ENCODE results near the gene ZC3H12D.
"Not testable (repeated sequence)": the region's sequence is repeated elsewhere in the genome, so short reads cannot be mapped to it uniquely, and the experiment has no call there.

ZC3H12D gene

GRCh38 chr6:149483849-149484655, 762 bp downstream of the ZC3H12D start:
- no peak for DNase-seq (ENCODE audit: low read depth in 2 of 2)

GRCh38 chr6:149483334-149483725, 1.5 kb downstream of the ZC3H12D start:
- no peak for DNase-seq (ENCODE audit: low read depth in 2 of 2)

- no peak for DNase-seq (ENCODE audit: low read depth in 2 of 2)
Observed at GRCh38 chr6:149482545-149483333, 2.1 kb downstream of the ZC3H12D start.

DNA sequence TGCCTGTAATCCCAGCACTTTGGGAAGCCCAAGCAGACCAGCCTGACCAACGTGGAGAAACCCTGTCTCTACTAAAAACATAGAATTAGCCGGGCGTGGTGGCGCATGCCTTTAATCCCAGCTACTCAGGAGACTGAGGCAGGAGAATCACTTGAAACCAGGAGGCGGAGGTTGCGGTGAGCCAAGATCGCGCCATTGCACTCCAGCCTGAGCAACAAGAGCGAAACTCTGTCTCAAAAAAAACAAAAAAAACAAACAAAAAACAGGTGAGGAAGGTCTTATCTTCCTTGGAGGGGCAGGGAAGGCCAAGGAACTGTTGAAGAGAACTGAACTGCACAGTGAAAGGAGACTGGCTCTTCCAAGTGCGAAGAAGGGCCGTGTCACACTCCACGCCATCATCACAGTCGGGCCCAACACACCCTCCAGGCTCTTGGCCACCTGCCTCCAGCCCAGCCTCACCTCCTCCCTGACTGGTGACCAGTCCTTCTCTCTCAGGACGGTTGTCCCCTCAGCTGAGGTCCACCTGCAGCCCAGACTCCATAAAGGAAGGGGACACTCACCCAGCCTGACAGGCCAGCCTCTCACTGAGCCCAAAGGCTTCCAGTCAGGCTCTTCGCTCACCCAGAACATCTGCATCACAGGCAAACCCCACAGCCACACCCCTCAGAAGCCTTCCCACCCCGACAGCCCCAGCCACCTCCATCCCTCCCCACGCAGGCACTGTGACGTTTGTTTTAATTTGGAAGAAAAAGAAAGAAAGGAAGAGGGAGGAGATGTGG, 4.1 kb downstream of the ZC3H12D start:
- no peak for DNase-seq (ENCODE audit: low read depth in 2 of 2)

DNA sequence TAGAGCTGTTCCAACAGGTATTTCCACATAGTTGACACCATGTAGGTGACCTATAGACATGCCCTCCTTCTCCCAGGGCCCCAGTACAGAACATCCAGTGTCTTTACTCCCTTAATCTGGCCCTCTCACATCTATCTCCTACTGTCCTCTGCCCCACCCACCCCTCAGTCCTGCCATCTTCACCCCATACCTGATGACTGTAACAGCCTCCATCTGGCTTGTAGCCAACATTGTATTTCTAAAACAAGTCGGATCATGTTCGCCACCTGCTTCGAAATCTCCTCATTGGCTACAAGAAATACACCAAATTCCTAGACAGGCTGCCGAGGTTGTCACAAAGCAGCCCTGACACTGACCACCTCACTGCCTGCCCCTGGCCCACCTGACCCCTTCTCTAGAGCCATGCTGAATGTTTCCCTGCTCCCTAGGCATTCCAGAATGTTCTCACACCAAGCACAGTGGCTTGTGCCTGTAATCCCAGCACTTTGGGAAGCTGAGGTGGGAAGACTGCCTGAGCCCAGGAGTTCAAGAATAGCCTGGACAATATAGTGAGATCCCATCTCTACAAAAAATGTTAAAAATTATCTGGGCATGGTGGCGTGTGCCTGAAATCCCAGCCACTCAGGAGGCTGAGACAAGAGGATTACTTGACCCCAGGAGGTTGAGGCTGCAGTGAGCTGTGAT, 6.0 kb downstream of the ZC3H12D start:
- DNase-seq (ENCODE audit: low read depth in 2 of 2), result no peak

GRCh38 chr6:149477544-149477943, 7.3 kb downstream of the ZC3H12D start:
- no peak for DNase-seq (ENCODE audit: low read depth in 2 of 2)

GRCh38 chr6:149476789-149477455, 7.9 kb downstream of the ZC3H12D start:
- DNase-seq (ENCODE audit: low read depth in 2 of 2), result no peak

- no peak for DNase-seq (ENCODE audit: low read depth in 2 of 2)
Observed at GRCh38 chr6:149474108-149474935, 10.5 kb downstream of the ZC3H12D start.

DNA sequence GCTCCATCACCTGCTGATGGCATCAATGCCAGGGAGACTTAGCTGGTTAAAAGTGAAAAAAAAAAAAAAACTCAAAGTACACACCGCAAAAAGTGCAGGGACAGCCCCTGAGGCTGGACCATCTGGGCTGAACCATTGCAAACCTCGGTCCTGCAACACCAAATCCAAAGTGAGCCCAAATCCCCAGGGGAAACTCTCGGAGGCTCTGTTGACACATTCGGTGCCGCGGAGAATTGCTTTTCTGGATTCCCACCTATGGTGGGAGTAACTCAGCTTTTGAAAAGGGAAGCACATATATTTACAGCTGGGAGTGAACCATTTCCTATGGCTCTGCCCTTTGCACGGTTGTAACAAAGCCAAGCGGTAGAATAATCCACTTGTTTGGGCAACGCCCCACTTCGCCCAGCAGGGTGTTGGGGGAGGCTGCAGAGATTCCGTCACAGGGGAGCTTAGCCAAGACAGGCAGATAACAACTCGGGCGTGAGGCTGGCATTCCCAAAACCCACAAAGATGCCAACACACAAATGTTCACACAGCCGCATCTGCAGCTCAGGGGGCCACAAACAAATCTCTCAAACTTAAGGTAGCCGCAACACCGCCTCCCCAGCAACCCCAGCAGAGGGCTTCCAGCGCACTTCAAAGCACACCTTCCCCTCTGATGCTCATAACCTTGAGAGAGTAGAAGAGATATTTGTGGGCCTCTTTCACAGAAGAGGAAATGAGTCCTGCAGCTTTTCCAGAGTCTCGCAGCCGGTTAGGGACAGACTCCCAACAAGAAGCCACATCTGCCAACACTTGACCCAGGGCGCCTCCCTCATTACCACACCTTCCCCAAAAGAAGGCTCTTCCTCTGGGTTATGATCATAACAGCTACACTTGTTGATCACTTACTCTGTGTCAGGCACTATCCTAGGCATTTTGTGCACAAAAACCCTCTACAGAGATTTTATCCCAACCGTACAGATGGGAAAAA, 11.4 kb downstream of the ZC3H12D start:
- DNase-seq (ENCODE audit: low read depth in 2 of 2), result no peak

DNA sequence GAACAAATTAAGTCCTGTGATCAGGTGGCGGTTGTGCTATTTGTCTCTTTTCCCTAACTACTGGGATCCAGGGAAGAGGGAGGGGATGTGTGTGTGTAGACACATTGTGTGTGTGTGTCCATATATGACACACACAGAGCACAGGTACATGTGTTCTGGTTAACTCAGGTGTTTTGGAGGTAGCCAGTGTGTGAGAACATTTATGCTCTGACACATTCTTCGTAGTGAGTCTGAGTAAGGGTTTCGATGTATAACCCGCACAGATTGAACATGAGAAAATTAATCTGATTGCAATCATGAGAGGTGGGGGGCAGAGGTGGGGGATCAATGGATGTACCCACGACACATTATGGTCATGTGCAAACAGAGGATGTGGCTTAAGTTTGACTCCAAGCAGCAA, 12.6 kb downstream of the ZC3H12D start:
- no peak for DNase-seq (ENCODE audit: low read depth in 2 of 2)

GRCh38 chr6:149471801-149472200, 13.0 kb downstream of the ZC3H12D start:
- DNase-seq (ENCODE audit: low read depth in 2 of 2), result no peak

DNA sequence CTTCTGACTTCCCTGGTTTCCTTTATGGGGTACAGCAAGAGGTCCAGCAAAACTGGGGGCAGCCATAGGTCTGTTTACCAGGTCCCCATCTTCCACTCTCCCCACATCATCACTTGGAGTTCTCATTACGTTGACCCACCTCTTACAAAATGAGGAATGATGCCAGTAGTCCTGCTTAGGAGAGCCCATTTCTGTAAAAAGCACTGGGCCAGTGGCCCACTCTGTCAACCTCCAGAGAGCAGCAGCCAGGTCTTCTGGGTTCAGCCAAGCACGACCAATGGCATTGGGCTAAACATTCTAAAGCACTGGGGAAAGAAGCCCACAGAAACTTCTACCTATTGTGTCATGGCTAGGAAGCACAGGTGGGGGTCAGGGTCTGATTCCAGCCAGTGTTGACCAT, 13.9 kb downstream of the ZC3H12D start:
- DNase-seq (ENCODE audit: low read depth in 2 of 2), result no peak

GRCh38 chr6:149468179-149468578, 16.6 kb downstream of the ZC3H12D start:
- no peak for DNase-seq (ENCODE audit: low read depth in 2 of 2)

- no peak for DNase-seq (ENCODE audit: low read depth in 2 of 2)
Observed at GRCh38 chr6:149467265-149467664, 17.5 kb downstream of the ZC3H12D start.

GRCh38 chr6:149464411-149464810, 20.4 kb downstream of the ZC3H12D start:
- DNase-seq (ENCODE audit: low read depth in 2 of 2), result no peak

DNA sequence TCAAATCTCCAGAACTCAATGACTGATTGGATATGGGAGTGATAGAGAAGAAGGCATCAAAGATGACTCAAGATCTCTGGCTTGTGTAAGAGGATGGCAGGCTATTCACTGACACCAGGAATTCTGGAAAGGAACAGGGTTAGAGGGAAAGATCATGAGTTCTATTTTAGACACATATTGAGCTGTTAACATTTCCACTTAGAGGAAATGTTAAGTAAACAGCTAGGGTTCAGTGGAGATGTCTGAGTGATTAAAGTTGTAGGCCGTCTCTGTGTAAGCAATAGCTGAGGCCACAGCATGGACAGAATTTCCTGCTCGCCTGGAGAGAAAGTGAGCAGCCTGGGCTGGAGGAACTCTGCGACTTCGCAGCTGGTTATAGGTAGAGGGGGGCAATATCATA, 21.0 kb downstream of the ZC3H12D start:
- no peak for DNase-seq (ENCODE audit: low read depth in 2 of 2)

DNA sequence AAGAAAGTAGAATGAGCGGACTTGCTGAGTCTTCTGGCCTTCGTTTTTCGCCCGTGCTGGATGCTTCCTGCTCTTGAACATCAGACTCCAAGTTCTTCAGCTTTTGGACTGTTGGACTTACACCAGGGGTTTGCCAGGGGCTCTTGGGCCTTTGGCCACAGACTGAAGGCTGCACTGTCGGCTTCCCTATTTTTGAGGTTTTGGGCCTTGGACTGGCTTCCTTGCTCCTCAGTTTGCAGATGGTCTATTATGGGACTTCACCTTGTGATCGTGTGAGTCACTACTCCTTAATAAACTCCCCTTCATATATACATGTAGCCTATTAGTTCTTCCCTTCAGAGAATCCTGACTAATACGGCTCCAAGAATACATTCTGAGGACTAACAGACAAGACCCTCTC, 22.1 kb downstream of the ZC3H12D start:
- not testable (repeated sequence) for DNase-seq (ENCODE audit: low read depth in 2 of 2)

- no peak for DNase-seq (ENCODE audit: low read depth in 2 of 2)
Observed at GRCh38 chr6:149461670-149462069, 23.1 kb downstream of the ZC3H12D start.

- not testable (repeated sequence) for DNase-seq (ENCODE audit: low read depth in 2 of 2)
Observed at GRCh38 chr6:149460249-149460648, 24.6 kb downstream of the ZC3H12D start.

All from stimulated activated CD4-positive, alpha-beta T cell treated with anti-CD3 and anti-CD28 coated beads, Interleukin-15, amount 100 ng/mL, for 48 hours (primary cell).